Measurements from ENCODE around the gene ETV1.
"Not testable (repeated sequence)": the region's sequence is repeated elsewhere in the genome, so short reads cannot be mapped to it uniquely, and the experiment has no call there.

The ETV1 gene

DNA sequence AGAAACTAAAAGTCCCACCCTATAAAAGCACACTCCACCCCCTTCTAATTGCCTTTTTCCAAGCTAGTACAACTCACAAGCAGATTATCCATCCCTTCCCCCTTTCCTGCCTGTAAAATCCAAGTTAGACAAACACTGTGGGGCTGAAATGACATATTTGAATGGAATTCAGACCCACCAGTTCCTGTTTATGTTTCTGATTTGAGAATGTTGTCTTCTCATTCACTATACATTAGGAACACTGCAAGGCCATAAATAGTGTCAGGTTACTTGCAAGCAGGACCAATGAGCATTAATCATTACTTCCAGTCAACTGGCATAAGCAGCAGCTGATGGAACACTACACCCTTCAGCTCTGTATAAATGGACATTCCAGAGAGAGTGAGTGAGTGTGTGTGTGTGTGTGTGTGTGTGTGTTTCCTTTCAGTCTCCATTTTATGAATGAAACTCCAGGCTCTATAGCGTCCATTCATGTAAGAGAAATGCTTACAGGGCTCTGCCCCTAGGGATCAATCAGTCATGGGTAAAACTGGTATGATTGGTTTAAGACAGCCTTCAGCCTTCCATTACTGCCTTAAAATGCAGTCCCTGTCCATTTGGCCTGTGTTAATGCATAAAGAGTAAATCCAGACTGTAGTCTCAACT lies 69.3 kb downstream of the ETV1 start:
- peak; percentile 90 for DNase-seq

DNA sequence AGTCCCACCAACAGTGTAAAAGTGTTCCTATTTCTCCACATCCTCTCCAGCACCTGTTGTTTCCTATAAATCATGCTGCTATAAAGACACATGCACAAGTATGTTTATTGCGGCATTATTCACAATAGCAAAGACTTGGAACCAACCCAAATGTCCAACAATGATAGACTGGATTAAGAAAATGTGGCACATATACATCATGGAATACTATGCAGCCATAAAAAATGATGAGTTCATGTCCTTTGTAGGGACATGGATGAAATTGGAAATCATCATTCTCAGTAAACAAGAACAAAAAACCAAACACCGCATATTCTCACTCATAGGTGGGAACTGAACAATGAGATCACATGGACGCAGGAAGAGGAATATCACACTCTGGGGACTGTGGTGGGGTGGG lies 71.1 kb downstream of the ETV1 start:
- not testable (repeated sequence) for DNase-seq

DNA sequence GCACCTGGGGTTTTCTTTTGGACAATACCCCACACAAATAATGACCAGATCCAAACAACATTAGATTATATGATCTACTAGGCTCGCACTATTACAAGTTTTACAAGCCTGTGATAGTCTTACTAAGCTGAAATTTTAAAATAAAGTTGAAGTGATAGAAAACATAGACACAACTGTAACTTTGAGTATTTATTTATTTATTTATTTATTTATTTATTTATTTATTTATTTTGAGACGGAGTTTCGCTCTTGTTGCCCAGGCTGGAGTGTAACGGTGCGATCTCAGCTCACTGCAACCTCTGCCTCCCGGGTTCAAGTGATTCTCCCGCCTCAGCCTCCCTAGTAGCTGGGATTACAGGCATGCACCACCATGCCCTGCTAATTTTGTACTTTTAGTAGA lies 72.4 kb downstream of the ETV1 start:
- DNase-seq, result not testable (repeated sequence)

GRCh38 chr7:13915891-13916290 lies 73.6 kb downstream of the ETV1 start:
- no peak for DNase-seq

GRCh38 chr7:13912715-13913278 lies 76.7 kb downstream of the ETV1 start:
- DNase-seq, result no peak

- no peak for DNase-seq
Observed at GRCh38 chr7:13911909-13912308, 77.6 kb downstream of the ETV1 start.

DNA sequence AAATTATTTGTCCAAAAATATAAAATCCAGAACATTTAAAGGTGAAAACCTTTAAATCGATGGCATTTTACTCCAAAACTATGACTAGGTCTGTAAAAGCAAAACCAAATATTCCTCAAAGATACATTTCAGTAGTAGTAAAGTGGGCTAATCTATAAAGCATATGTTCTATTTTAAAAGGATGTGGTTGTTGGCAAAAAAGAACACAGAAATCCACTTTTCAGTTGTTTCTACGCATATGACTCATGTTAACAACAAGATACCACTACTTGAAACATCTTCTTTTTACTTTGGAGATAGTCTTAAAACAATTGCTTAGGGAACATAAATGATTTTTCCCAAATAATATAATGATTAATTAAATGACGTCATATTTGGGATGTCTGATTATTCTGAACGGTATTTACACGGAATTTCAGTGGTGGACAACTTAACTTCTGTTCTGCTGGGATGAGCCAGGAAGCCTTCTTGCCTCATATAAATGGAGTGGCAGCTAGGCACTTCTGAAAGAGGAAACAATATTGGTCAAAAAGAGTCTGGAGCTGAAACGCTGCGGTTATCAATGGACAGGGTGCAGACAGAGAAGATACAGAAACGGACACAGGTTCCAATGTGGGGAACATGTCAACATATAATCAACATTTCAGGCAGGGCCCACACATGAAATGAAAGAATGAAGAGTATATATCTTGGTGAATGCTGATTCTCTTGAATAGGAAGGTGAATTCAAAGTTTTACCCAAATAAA lies 78.5 kb downstream of the ETV1 start:
- no peak for DNase-seq

- DNase-seq, result peak; percentile 69
Observed at GRCh38 chr7:13908667-13909397, 80.6 kb downstream of the ETV1 start.

DNA sequence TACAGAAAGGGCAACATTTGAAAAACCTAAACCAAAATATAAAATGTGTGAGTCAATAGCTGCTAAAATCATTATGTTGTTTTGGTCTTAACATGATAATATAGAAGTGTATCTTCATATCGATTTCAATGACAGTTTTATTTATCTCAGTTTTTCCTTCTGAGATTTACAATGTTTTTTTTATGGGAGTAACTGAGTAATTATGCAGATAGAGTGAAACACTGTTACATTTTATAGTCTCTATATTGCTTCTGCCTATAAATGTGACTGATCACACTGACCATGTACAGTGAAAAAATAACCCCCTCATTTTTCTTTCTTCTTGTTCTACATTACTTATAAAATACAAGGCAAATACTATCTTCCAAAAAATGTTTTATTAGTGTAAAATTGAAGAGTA lies 81.6 kb downstream of the ETV1 start:
- DNase-seq, result no peak

DNA sequence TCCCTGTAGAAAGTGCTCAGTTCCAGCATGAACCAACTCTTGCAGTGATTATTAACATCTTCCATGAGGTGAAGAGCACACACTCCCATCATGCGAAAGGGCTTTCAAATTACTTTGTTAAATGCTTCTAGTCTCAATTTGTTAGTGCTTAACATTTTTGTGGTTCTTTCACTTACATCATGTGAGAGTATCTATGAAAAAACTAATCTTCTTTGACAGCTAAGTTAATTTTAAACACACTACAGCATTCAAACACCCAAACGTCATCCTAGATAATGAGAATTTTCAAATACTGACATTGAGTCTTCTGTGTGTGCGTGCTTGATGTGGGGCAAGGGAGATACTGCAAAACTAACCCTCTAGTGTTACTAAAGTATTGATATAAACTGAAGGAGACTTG lies 84.8 kb downstream of the ETV1 start:
- DNase-seq, result no peak

DNA sequence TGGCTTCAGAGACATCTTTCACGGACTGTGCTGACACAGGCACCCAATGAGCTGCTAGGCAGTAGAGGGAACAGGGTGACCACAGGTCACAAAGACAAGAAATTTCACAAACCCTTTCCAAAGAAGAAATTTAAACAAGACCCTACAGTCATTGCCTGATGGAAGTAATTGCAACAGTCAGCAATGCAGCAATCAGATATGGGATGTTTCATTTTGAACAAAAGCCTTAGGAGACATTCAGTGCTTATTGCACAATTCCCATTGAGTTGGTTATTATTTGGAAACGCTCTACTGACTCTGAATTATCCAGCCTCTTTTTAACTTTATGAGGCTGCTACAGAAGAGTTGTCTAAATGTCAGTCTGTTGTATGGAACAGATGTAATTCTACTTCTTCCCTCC lies 85.5 kb downstream of the ETV1 start:
- peak; percentile 77 for DNase-seq

- no peak for DNase-seq
Observed at GRCh38 chr7:13901577-13901976, 87.9 kb downstream of the ETV1 start.

- DNase-seq, result no peak
Observed at GRCh38 chr7:13898957-13899670, 90.4 kb downstream of the ETV1 start.

DNA sequence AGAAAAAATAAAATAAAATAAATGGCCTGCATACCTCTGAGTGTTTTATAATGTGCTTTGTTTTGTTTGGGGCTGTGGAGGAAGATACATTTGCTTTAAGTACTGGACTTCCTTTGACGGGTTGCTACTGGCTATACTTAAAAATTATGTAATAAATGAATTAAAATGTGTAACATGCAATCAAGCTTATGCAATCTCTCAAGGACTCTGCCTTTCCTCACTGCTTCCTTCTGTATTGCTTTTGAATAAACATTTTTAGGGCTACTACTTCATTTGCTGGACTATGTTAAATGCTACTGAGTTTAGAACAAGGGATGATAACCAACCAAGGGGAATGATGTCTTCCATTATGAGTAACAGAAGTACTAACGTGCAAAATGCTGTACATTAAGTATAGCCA lies 91.6 kb downstream of the ETV1 start:
- DNase-seq, result no peak

DNA sequence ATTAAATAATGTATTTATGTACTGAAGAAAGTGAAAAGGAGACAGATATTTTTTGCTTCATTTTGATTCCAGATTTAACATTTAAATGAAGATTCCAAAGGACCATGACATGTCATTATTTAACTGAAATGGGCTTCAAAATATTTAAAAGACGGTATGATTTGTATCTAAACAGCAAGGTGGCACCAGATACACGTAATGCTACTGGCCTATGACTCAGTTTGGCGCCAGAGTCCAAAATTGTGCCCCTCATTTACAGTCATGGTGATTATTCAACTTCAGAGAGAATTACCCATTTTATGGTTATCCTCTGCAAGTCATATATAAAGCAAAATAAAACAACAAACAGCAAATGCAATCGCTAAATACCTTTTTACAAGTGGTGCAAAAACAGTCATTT lies 94.5 kb downstream of the ETV1 start:
- no peak for DNase-seq

DNA sequence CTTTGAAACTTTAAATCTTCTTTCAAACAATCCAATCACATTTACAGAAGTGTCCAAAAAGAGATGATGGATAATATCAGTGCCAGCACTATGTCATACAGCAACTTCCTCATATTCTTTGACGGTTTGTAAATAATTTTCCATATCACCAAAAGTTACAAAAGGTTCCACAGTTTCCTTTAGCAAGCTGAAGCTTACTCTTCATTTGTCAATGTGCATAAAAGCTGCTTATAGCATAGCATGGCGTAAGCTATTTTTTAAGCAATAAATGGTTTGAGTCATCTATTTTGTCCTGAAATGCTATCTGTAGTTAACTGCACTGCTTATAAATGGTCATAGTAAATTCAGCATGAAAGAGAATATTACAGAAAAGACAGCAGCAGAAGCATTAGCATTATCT lies 95.1 kb downstream of the ETV1 start:
- no peak for DNase-seq

- DNase-seq, result no peak
Observed at GRCh38 chr7:13890793-13891192, 98.7 kb downstream of the ETV1 start.

- DNase-seq, result no peak
Observed at GRCh38 chr7:13886356-13886755, 103.1 kb downstream of the ETV1 start.

DNA sequence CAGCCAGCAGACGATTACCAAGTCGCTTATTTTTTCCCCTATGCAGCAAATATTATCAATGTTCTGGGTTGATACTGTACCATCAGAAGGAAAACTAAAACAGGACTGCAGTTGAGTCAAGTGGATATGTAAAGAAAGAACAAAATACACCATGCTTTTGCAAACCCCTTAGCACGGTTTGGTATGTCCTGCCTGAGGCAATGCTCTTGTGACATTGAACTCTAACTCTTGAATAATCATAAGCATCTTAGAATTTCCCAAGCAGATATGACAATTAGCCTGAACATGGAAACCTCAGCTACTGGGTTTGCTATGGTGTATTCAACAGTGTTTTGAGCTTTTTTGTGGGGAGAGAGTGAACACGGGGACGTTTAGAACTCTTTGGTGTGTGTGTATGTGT lies 107.4 kb downstream of the ETV1 start:
- no peak for DNase-seq

- no peak for DNase-seq
Observed at GRCh38 chr7:13880789-13881188, 108.7 kb downstream of the ETV1 start.

DNA sequence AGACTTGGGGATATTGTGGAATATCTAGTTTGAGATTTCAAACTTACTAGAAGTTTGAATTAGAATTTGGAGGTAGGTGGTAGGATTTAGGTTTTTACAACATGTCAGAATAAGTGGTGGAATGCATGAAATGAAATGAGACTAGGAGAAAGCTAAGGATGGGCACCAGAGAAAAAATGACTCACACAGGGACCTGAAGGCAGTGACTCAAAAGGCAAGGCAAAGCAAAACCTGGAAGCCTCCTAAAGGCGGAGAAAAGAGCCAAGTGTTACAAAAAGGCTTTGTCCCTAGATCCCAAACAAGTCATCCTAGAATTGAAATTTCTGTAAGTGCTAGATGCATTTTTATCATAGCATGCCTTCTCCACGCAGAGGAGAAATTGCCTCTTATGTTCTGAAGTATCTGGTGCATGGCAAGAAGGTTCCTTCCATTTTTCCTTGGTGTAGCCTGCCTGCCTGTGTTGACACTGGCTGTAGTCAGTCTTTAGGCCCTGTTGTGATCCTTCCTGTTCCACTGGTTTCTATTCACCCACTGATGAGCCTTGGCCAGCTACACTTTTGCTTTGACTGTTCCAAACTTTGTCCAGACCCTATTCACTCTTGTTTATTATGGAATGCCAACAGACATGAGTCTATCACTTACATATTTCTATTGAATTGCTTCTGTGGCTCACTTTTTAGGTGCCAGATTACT lies 109.3 kb downstream of the ETV1 start:
- DNase-seq, result no peak

GRCh38 chr7:13879143-13879542 lies 110.3 kb downstream of the ETV1 start:
- no peak for DNase-seq

DNA sequence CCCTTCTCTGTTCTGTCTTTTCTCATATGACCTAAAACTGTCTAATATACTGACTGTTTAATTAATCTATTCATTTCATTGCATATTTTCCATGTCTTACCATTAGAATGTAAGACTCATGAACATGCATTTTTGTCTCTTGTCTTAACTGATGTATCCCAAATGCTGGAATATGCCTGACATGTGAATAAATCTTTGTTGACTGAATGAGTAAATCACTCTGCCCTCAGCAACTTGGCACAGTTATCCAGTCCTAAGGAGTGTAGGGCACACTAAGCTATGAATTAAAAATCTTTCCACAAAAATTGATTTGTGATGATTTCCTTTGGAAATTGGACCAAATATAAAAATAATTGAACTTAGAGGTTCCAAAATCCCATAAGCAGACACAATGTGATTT lies 111.3 kb downstream of the ETV1 start:
- no peak for DNase-seq
